Motor neuron (in vitro differentiated cells): ENCODE results near the gene SF3B3. TPM values are rescaled to one million over a fixed set of nuclear protein-coding genes. Genes with fewer than 3 reads are reported as not detected.
"Not testable (repeated sequence)": the region's sequence is repeated elsewhere in the genome, so short reads cannot be mapped to it uniquely, and the experiment has no call there.

Source experiments
- ATAC-seq, 8 experiments: fragments of 200-7000 bp; cut with Tn5 transposase; replicated peaks in 6 of 8; 2 replicates each; pipeline ENCODE4 v1.8.0; 2021; ENCODE audit warnings: mild to moderate bottlenecking in 8 of 8, moderate library complexity in 8 of 8
- H3K27ac ChIP-seq, 2 donors: fragments of 250-450 bp; sonication (Bioruptor Pico); 2 replicates each; pipeline ENCODE4 v1.9.0; 2021; ENCODE audit warnings: antibody characterized with exemption in 2 of 2, mild to moderate bottlenecking in 2 of 2, moderate library complexity in 1 of 2
- H3K4me1 ChIP-seq, 2 donors: fragments of 250-450 bp; sonication (Bioruptor Pico); replicated peaks in 1 of 2; 2 replicates each; pipeline ENCODE4 v1.6.1; 2021; ENCODE audit warnings: antibody characterized with exemption in 2 of 2, mild to moderate bottlenecking in 2 of 2, moderate library complexity in 1 of 2
- H3K4me3 ChIP-seq, 5 donors: fragments of 250-450 bp; sonication (Bioruptor Pico); 2 replicates each; pipeline ENCODE4 v1.9.0; 2021; ENCODE audit warnings: antibody characterized with exemption in 5 of 5, mild to moderate bottlenecking in 5 of 5, moderate library complexity in 4 of 5
- WGBS, 10 experiments: fragments of 450-650 bp; shearing (Covaris generic); methylation state at CpG; one replicate each; pipeline ENCODE4 v1.0.0; 2022; 5-methylcytosine and 5-hydroxymethylcytosine counted together
- in situ Hi-C, 9 experiments: fragments of 400-800 bp; cut with MboI; loops; one replicate each; pipeline ENCODE4 v1.15.0; 2021; ENCODE audit warnings: low sequenced_read_pairs in 9 of 9, low pct_unique_long_range_greater_than_20kb in 2 of 9; ENCODE audit not compliant: unreplicated experiment in 9 of 9
- total RNA-seq, 8 experiments: library from RNA; unstranded; fragments of 300-600 nt; gene quantifications; 2 replicates each; pipeline versions ENCODE4 v1.2.3 to v1.2.4, GENCODE V29; 2022

The SF3B3 gene
- total RNA-seq, 8 experiments from 2014 or later, result 74.7 to 258 (median 96.0) TPM

- in situ Hi-C loops, result no loop called here
Observed at GRCh38 chr16:70602831-70603230, 79.2 kb downstream of the SF3B3 start.

GRCh38 chr16:70604407-70605282 is 81.0 kb downstream of the SF3B3 start:
- in situ Hi-C loops, result no loop called here
- Histone ChIP-seq H3K4me3 (no peak overlapping the region), H3K4me1 (no peaks in the 10 kb centered on the region), H3K27ac (no peak overlapping the region)
- no peak for ATAC-seq
- WGBS, 10 experiments, result 50 to 100% (median 82%) methylated on average over 1 to 7 of the region's 8 CpGs; no CpG with 5 or more reads in 1 of the 10 experiments

More at GRCh38 chr16:70602831-70603230, 79.2 kb downstream of the SF3B3 start:
- H3K4me3 ChIP-seq, result no peak overlapping the region
- no peak overlapping the region for H3K27ac ChIP-seq
- ATAC-seq, result no peak
- H3K4me1 ChIP-seq, result no peaks in the 10 kb centered on the region
- WGBS, 10 experiments, result 10 to 79% (median 60%) methylated on average over 2 to 7 of the region's 8 CpGs; no CpG with 5 or more reads in 2 of the 10 experiments

- H3K4me1 ChIP-seq, result no peaks in the 10 kb centered on the region
- no peak overlapping the region for H3K4me3 ChIP-seq
- WGBS, 10 experiments, result 25 to 100% (median 76%) methylated on average over 1 of the region's 1 CpG; no CpG with 5 or more reads in 4 of the 10 experiments
- H3K27ac ChIP-seq, result no peak overlapping the region
- in situ Hi-C loops, result no loop called here
- ATAC-seq, result no peak
Observed at GRCh38 chr16:70605283-70605657, 81.7 kb downstream of the SF3B3 start.

GRCh38 chr16:70608521-70608920 is 84.9 kb downstream of the SF3B3 start:
- 65 to 90% (median 75%) methylated on average over 2 to 4 of the region's 7 CpGs; no CpG with 5 or more reads in 6 of the 10 experiments for WGBS, 10 experiments
- in situ Hi-C loops, result no loop called here
- no peak for ATAC-seq
- no peaks in the 10 kb centered on the region for H3K4me1 ChIP-seq
- no peak overlapping the region for H3K4me3 ChIP-seq
- H3K27ac ChIP-seq, result no peak overlapping the region

GRCh38 chr16:70610273-70611223 is 86.9 kb downstream of the SF3B3 start:
- Histone ChIP-seq H3K4me1 (no peaks in the 10 kb centered on the region), H3K4me3 (no peak overlapping the region), H3K27ac (no peak overlapping the region)
- WGBS, 10 experiments, result 38 to 91% (median 83%) methylated on average over 1 to 10 of the region's 18 CpGs; no CpG with 5 or more reads in 1 of the 10 experiments
- in situ Hi-C loops, result no loop called here
- ATAC-seq, result peak in 1 of 8 experiments; percentile 64

GRCh38 chr16:70611224-70611598 is 87.6 kb downstream of the SF3B3 start:
- WGBS, 10 experiments, result 75 to 100% (median 97%) methylated on average over 1 to 3 of the region's 5 CpGs; no CpG with 5 or more reads in 4 of the 10 experiments
- no peaks in the 10 kb centered on the region for H3K4me1 ChIP-seq
- in situ Hi-C loops, result no loop called here
- H3K4me3 ChIP-seq, result no peak overlapping the region
- H3K27ac ChIP-seq, result no peak overlapping the region
- no peak for ATAC-seq

GRCh38 chr16:70611785-70612303 is 88.2 kb downstream of the SF3B3 start:
- no peaks in the 10 kb centered on the region for H3K4me1 ChIP-seq
- in situ Hi-C loops, result no loop called here
- no peak overlapping the region for H3K27ac ChIP-seq
- ATAC-seq, result no peak
- no peak overlapping the region for H3K4me3 ChIP-seq
- WGBS, 10 experiments, result 40 to 100% (median 67%) methylated on average over 1 to 2 of the region's 4 CpGs; no CpG with 5 or more reads in 5 of the 10 experiments

GRCh38 chr16:70612931-70613330 is 89.3 kb downstream of the SF3B3 start:
- 60 to 100% (median 91%) methylated on average over 1 to 8 of the region's 8 CpGs; no CpG with 5 or more reads in 4 of the 10 experiments for WGBS, 10 experiments
- in situ Hi-C loops, result no loop called here
- ATAC-seq, result no peak
- H3K4me3 ChIP-seq, result no peak overlapping the region
- no peaks in the 10 kb centered on the region for H3K4me1 ChIP-seq
- no peak overlapping the region for H3K27ac ChIP-seq

- H3K27ac ChIP-seq, result no peak overlapping the region
- no peak for ATAC-seq
- 25 to 100% (median 78%) methylated on average over 1 to 4 of the region's 5 CpGs; no CpG with 5 or more reads in 2 of the 10 experiments for WGBS, 10 experiments
- in situ Hi-C loops, result no loop called here
- H3K4me1 ChIP-seq, result no peaks in the 10 kb centered on the region
- H3K4me3 ChIP-seq, result no peak overlapping the region
Observed at GRCh38 chr16:70614208-70614951, 90.8 kb downstream of the SF3B3 start.

- no peak overlapping the region for H3K27ac ChIP-seq
- no peak overlapping the region for H3K4me3 ChIP-seq
- in situ Hi-C loops, result no loop called here
- peak in 2 of 8 experiments; percentile 27 to 41 for ATAC-seq
- WGBS, 10 experiments, result 40 to 100% (median 76%) methylated on average over 1 to 5 of the region's 5 CpGs; no CpG with 5 or more reads in 1 of the 10 experiments
- H3K4me1 ChIP-seq, result no peaks in the 10 kb centered on the region
Observed at GRCh38 chr16:70615945-70616344, 92.3 kb downstream of the SF3B3 start.

- H3K4me3 ChIP-seq, H3K4me1 ChIP-seq, H3K27ac ChIP-seq, in situ Hi-C loops: not testable (repeated sequence)
- peak in 3 of 8 experiments; percentile 52 to 67 (median 58) for ATAC-seq
- WGBS, 10 experiments, result 20 to 58% methylated on average over 2 of the region's 3 CpGs; no CpG with 5 or more reads in 8 of the 10 experiments
Observed at GRCh38 chr16:70621864-70622263, 98.2 kb downstream of the SF3B3 start.
